GM19463 (cell line): ENCODE results near the gene SLC2A10.

ENCODE experiments used
- ATAC-seq: cut with Tn5 transposase; IDR thresholded peaks from one replicate; pipeline ENCODE4 v1.9.1; 2021; ENCODE audit warnings: mild to moderate bottlenecking, moderate library complexity; ENCODE audit not compliant: unreplicated experiment

Gene SLC2A10

DNA sequence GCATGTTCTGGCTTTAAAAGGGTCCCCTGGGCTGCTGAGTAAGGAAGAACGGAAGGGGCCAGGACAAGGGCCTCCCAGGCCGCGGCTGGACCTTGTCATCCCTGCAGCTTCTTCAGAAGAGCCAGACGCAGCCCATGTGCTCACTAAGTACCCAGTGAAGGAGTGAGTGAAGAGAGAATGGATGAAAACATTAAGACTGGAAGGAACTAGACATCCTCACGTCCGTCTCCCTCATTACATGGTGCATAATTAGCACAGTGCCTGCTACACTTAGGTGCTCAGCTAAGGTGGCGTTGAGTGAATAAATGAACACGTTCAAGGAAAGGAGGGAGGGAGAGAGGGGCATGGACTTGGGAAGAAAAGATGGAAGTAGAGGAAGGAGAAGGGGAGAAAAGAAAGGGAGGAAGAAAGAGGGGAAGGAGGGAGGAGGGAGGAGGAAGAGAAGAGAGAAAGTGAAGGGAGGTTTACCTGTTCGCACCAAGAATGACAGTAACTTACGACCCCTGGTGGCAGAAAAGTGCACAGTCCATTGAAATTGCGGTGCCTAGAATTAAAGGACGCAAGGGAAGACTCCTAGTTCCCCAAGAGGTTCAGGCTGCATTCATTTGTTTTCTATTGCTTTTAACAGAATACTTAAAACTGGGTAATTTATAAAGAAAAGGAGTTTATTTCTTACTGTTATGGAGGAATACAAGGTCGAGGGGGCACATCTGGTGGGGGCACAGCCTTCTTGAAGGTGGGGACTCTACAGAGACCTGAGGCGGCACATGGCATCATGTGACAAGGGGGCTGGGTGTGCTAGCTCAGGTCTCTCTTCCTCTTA is 28.2 kb upstream of the SLC2A10 start:
- ATAC-seq = no peak

DNA sequence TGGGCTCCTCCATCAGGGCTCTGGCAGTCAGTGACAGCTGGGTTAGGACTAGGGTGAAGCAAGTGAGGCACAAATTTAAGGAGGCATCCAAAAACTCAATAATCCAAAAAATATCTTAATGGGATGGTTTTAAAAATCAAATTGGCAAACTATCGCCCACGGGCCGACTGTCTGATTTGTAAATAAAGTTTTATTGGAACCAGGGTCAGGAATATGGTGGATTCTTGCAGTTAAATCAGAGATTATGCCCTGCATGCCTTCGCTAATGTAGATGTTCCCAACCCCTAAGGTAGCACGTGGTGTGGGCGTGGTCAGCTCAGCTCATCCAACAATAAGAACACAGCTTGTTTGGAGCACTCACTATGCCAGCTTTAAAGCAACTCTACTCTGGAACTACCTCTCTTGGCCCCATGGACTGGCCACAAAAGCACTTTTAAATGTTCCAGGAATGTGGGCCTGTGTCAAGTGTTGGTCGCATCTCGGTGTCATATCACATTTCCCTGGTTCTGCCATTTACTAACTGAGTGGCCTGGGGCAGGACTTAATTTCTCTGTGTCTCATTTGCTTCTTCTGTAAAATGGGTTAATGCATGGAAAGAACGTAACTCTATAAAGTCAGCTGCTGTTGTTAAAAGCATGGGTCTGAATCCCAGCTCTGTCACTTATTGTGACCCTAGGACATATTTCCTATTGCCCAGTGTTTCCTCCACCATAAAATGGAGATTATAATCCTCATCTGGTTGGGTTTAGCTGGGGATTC is 27.2 kb upstream of the SLC2A10 start:
- no peak for ATAC-seq

- no peak for ATAC-seq
These were observed 26.3 kb upstream of the SLC2A10 start for GRCh38 chr20:46683011-46683667.

DNA sequence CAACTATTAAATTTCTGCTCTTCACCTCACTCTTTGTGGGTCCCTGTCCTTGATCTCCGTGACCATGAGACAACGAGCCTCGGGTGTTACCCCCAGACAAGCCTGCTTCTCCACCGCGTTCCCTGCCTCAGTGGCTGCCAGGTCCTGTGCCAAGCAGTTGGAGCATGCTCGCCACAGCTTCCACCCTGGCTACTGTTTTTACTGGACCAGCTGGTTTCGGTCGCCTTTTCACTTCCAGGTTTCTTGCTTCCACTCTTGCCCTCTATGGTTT is 25.8 kb upstream of the SLC2A10 start:
- ATAC-seq = no peak

DNA sequence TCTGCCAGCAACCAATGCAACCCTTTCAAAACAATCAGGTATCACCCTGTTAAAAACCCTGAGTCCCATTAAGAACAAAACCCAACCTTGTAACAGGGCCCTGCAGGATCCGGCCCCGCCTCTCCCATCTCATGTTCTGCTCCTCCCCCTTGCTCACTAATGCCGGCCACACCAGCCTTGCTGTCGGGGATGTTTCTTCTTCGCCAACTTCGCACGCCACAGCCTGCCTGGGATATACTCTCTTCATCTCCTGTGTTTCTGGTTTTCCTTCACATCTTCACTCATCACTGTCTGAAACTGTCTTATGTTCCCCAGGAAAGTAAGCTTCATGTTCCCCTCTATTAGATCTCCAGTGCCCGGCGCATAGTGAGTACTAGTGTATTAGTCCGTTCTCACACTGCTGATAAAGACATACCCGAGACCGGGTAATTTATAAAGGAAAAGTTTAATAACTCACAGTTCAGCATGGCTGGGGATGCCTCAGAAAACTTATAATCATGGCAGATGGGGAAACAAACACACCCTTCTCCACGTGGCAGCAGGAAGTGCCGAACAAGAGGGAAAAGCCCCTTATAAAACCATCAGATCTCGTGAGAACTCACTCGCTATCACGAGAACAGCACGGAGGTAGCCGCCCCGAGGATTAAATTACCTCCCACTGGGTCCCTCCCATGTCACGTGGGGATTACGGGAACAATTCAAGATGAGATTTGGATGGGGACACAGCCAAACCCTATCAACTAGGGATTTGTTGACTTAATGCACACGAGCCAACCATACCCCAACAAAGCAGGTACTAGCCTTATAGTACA is 25.3 kb upstream of the SLC2A10 start:
- no peak for ATAC-seq

GRCh38 chr20:46688151-46689081 is 21.0 kb upstream of the SLC2A10 start:
- ATAC-seq = no peak

GRCh38 chr20:46689082-46689753 is 20.2 kb upstream of the SLC2A10 start, which contains the start of gene TP53RK:
TSS of gene TP53RK (minus strand) at chr20:46689444. CDS start at chr20:46689414, 30 bp downstream.
- peak; percentile 94 for ATAC-seq

DNA sequence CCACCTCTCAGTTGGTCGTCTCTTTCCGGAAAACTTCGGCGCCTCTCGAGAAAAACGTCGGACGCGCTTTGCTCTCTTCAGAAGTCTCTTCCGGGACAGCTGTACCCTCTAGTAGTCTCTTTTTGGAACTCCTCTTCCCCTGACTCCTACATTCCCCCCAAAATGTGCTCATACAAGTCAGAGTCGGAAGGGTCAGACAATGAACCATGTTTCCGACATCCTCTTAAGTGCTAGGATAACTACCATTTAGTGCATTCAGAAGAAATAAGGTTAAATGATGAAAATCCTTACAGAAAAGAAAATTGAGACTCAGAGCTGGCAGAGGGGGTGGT is 19.7 kb upstream of the SLC2A10 start:
- ATAC-seq = no peak

GRCh38 chr20:46690219-46691106 is 19.0 kb upstream of the SLC2A10 start:
- no peak for ATAC-seq

DNA sequence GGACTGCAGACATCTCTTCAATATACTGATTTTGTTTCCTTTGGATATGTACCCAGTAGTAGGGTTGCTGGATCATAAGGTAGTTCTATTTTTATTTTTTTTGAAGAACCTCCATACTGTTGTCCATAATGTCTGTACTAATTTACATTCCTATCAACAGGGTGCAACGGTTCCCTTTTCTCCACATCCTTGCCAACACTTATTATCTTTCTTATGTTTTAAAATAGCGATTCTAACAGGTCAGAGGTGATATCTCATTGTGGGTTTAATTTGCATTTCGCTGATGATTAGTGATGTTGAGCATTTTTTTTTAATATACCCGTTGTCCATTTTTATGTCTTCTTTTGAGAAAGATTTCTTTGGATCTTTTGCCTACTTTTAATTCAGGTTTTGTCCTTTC is 18.3 kb upstream of the SLC2A10 start:
- ATAC-seq = no peak

GRCh38 chr20:46694484-46694883 is 15.0 kb upstream of the SLC2A10 start:
- ATAC-seq = no peak

GRCh38 chr20:46695892-46696291 is 13.6 kb upstream of the SLC2A10 start:
- ATAC-seq = no peak

DNA sequence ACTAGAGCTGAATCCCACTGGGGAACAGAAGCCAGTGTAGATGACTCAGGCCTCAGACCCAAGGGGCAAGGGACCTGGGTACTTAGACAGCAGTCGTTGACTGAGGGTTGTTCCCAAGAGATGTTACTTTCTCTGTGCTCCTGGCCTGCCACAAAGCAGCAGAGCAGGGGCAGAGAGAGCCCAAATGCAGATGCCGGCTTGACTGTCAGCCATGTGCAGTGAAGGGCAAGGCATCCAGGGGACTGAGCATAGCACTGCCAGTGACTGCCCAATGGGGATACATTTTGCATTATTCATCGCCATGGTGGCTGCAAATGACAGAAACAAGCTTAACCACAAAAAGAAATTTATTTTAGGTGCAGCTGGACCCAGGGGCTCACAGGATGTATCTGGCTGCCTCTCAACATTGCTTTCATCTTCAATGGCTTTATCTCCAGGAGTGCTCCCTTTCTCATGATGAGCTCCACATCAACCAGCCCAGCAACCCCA is 12.6 kb upstream of the SLC2A10 start:
- no peak for ATAC-seq

- no peak for ATAC-seq
These were observed 10.7 kb upstream of the SLC2A10 start for GRCh38 chr20:46698788-46699187.

- no peak for ATAC-seq
These were observed 9.6 kb upstream of the SLC2A10 start for GRCh38 chr20:46699651-46700359.

DNA sequence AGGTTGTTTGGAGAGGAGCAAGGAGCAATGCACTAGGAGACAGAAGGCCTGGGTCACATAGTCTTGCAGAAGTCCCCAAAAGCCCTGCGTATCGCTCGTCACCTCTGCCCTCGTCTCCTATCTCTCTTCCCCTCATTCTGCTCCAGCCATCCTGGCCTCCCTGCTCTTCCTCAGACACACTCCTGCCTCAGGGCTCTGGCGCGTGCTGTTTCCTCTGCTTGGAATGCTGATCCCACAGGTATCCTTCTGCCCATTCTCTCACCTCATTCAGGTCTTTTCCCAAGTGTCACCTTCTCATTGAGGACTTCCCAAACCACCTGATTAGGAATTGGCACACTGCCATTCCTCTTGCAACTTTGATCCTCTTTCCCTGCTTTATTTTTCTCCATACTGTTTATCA is 9.0 kb upstream of the SLC2A10 start:
- no peak for ATAC-seq

- ATAC-seq = no peak
These were observed 8.4 kb upstream of the SLC2A10 start for GRCh38 chr20:46701057-46701456.

- no peak for ATAC-seq
These were observed 7.9 kb upstream of the SLC2A10 start for GRCh38 chr20:46701556-46701955.
